Fibroblast of the aortic adventitia (primary cell): ENCODE results near the gene DACT2. TPM values are rescaled to one million over a fixed set of nuclear protein-coding genes. Genes with fewer than 3 reads are reported as not detected.

ENCODE experiments used
- DNase-seq: peaks from one replicate; pipeline ENCODE4 v3.0.0-alpha.2; 2010; ENCODE audit warnings: low read depth
- H3K4me3 ChIP-seq: 2 replicates; pipeline ENCODE4 v1.5.1; 2011; ENCODE audit warnings: low read depth, mild to moderate bottlenecking, control low read depth, low read length, moderate library complexity
- total RNA-seq: library from RNA; depleted of rRNA; stranded (reverse); fragments of >200 nt; gene quantifications from 2 replicates; pipeline ENCODE4 v1.2.3, GENCODE V29; 2012; ENCODE audit warnings: low replicate concordance
- TF ChIP-seq, protein P1 (sequence below): IDR thresholded peaks from 2 replicates; pipeline ENCODE4 v1.5.1; 2011; ENCODE audit warnings: mild to moderate bottlenecking, low read length, control low read depth, inconsistent platforms; ENCODE audit not compliant: insufficient read depth

The DACT2 gene
- total RNA-seq, 1 donor, result 0.27 TPM

DNA sequence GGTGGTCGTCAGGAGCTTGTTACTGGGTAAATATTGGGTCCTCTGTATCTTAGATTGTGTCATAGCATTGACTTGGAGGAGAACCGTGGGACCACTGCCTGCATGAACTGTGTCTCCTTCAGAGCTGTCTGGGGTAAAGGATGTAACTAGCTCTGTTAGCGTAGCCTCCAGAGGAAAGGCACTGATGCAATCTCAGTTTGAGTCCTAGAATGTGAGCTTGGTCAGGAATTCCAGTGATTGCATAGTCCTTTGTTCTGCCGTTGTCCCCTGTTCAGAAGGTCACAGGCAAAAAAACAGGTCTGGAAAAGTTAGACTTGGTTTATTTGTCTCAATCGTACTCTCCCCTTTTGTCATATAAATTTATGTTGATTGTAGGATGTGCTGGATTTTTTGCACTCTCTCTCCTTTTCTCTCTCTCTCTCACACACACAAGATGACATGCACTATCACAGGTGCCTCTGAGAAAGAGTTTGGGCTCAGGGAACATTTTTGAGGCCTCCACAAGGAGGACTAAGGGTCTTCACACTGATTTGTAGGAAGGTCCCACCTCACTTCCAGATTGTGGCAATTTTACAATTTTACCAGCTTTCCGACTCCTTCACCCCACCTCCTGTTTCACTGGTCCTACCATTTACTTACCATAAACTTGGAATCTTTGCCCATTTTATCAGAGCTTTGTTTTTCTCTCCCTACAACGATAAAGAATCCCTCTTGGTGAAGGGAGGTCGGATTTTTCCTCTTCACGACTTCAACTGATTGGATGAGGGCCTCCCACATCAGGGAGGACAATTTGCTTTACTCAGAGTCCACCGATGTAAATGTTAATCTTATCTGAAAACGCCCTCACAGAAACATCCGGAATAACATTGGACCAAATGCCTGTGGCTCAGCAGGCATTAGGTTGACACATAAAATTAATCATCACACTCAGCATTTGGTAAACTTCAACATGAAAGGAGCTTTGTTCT lies 7.0 kb upstream of the DACT2 start:
- TF ChIP-seq, protein P1, sequence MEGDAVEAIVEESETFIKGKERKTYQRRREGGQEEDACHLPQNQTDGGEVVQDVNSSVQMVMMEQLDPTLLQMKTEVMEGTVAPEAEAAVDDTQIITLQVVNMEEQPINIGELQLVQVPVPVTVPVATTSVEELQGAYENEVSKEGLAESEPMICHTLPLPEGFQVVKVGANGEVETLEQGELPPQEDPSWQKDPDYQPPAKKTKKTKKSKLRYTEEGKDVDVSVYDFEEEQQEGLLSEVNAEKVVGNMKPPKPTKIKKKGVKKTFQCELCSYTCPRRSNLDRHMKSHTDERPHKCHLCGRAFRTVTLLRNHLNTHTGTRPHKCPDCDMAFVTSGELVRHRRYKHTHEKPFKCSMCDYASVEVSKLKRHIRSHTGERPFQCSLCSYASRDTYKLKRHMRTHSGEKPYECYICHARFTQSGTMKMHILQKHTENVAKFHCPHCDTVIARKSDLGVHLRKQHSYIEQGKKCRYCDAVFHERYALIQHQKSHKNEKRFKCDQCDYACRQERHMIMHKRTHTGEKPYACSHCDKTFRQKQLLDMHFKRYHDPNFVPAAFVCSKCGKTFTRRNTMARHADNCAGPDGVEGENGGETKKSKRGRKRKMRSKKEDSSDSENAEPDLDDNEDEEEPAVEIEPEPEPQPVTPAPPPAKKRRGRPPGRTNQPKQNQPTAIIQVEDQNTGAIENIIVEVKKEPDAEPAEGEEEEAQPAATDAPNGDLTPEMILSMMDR, result no peak
- H3K4me3 ChIP-seq, result no peak overlapping the region
- DNase-seq, result peak; percentile 93

DNA sequence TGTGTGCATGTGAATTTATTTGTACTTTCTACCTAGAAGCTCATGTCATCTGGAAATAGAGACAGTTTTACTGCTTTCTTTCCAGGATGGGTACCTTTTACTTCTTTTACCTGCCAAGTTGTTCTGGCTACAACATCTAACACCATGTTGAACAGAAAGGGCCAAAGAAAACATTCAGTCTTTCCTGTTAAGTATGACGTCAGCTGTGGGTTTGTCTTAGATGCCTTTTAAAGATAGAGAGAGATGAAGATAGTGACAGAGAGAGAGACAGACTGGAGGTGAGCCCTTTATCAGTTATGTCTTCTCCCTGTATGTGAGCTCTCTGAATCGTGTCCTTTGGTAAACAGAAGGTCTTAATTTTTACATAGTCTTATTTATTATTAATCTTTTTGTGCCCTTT lies 3.4 kb upstream of the DACT2 start:
- TF ChIP-seq, protein P1, result no peak
- peak; percentile 6 for DNase-seq
- H3K4me3 ChIP-seq, result no peak overlapping the region

DNA sequence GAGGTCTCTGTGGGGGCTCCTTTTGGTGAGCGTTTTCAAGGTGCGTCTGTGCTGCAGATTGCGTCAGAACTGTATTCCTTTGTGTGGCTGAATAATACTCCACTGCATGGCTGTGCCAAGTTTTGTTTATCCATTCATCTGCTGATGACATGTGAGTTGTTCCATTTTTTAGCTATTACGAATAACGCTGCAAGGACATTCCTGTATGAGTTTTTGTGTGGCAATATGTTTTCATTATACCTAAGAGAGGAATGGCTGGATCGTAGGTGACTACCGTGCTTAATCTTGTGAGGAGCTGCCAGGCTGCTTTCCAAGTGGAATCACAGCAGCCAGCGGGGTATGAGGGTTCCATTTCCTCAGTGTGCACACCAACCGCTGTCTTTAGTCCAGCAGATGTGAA lies 1.1 kb upstream of the DACT2 start:
- DNase-seq, result no peak
- TF ChIP-seq, protein P1, result no peak
- no peak overlapping the region for H3K4me3 ChIP-seq

DNA sequence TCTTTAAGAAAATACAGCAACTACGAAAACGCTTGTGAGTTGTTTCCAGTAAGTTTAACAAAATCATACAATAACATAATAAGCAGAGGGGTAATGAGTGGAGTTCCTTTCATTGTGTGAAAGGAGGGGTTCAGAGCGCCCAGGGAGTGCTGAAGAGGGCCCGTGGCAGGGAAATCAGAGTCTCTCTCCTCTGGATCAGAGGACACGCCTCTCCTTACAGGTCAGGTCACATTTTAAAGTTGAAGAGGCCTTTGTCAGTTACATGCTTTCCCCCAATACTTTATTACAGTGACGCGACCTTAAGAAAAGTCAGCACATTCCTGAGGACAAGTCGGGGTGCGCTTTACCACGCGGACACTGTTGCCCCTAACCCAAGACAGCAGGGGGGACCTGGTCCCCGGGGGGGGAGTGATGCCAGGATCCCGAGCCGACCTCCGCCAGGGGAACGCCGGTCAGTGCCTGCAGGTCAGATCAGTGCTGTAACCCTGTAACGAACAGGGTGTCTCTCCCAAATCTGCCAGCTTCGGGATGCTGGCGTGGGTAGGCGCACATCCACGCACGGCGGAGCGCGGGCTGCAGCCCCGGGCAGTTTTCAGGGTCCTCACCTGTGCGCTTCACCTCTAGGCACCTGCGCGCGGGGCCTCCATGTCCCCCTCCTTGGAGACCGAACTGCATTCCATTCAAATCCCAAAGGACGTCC lies 848 bp downstream of the DACT2 start:
- no peak overlapping the region for H3K4me3 ChIP-seq
- TF ChIP-seq, protein P1, result no peak
- no peak for DNase-seq

DNA sequence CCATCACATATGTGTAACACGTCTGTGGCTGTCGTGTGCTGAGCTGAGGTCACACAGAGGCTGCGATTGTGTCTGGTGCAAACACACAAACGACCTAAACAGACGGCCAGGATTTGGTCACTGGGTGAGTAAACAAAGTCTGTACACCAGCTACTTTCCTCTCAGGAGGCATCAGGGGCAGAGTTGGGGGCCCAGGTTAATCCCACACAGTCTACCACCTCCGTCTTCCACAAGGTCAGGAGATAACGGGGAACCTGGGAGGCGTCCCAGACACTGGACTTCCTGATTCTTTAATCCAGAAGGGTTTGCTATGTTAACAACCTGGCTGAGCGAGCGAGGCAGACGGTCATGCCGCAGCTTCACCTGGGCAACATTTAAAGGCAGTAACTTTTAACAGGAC lies 1.5 kb downstream of the DACT2 start:
- no peak for DNase-seq
- no peak overlapping the region for H3K4me3 ChIP-seq
- TF ChIP-seq, protein P1, result no peak

DNA sequence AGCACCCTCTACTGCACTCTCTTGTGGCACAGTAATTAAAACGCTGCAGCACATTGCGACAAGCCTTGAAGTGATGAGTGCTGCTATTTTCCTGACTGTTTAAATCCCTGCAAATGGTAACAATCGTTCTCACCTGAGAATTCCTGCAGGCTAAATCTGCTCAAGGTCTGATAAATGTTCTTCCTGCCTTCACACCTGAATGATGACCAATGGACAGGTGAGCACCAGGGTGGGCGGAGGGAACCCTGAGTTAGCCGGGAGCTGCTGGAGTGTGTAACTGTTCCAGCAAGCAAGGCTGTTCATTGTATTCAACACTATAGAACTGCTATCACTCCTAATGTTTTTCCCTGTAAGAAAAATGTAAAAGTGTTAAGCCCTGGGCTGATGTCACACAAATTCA lies 4.0 kb downstream of the DACT2 start:
- TF ChIP-seq, protein P1, result no peak
- H3K4me3 ChIP-seq, result no peak overlapping the region
- DNase-seq, result no peak
